Psoas muscle (tissue), 8 donors: ENCODE results near the gene MARCHF4. TPM values are rescaled to one million over a fixed set of nuclear protein-coding genes. Genes with fewer than 3 reads are reported as not detected.

Source experiments
- ATAC-seq, 4 donors: fragments of 200-7000 bp; cut with Tn5 transposase; one replicate each; pipeline ENCODE4 v1.9.1; 2020; ENCODE audit warnings: moderate library complexity in 3 of 4, mild to moderate bottlenecking in 2 of 4
- DNase-seq, 2 donors: peaks; one replicate each; pipeline ENCODE4 v3.0.0-alpha.2; 2020
- H3K27ac ChIP-seq: fragments of 200-600 bp; one replicate; pipeline ENCODE4 v1.8.0; 2022
- H3K27me3 ChIP-seq, 3 donors: fragments of 200-600 bp in 1 of 3; one replicate each; pipeline versions ENCODE4 v1.6.1 to v1.8.0; 2013 to 2022; ENCODE audit warnings: low read length in 2 of 3, mild to moderate bottlenecking in 2 of 3, moderate library complexity in 1 of 3; ENCODE audit not compliant: insufficient read depth in 3 of 3
- H3K36me3 ChIP-seq, 2 donors: fragments of 200-600 bp in 1 of 2; one replicate each; pipeline versions ENCODE4 v1.6.1 to v1.8.0; 2013 to 2022; ENCODE audit warnings: low read depth in 1 of 2, mild to moderate bottlenecking in 1 of 2, moderate library complexity in 1 of 2; ENCODE audit not compliant: insufficient read depth in 1 of 2
- H3K4me1 ChIP-seq: fragments of 200-600 bp; one replicate; pipeline ENCODE4 v1.8.0; 2022
- H3K4me3 ChIP-seq: fragments of 200-600 bp; one replicate; pipeline ENCODE4 v1.8.0; 2022; ENCODE audit warnings: mild to moderate bottlenecking
- H3K9me3 ChIP-seq: fragments of 200-600 bp; one replicate; pipeline ENCODE4 v1.8.0; 2022
- WGBS, 3 donors: extraction: QIAGEN DNeasy Blood & Tissue Kit; methylation state at CpG; one replicate each; pipeline versions ENCODE4 v1.1.6 to v1.1.7; 2013; 5-methylcytosine and 5-hydroxymethylcytosine counted together
- intact Hi-C, 2 donors: fragments of 100-400 bp; cut with DNase I; formaldehyde crosslinking; loops; one replicate each; pipeline versions ENCODE4 v1.11.0 to v1.14.2; 2022
- polyA plus RNA-seq, 3 donors: library from polyadenylated mRNA; stranded (reverse); fragments of 200-250 nt; gene quantifications; one replicate each; pipeline ENCODE4 v1.2.3, GENCODE V29; 2013
- total RNA-seq, 4 donors: library from RNA; stranded (reverse); fragmentation: NEBNext Ultra II Directional in 2 of 4; extraction: Animal tissue kit (Norgen Biotek cat#: 25700) in 2 of 4; gene quantifications; one replicate each; pipeline versions ENCODE4 v1.2.1 to v1.2.4, GENCODE V29; 2021 to 2023
- TF ChIP-seq, protein P1 (sequence below): fragments of 200-600 bp; IDR thresholded peaks from one replicate; pipeline ENCODE4 v1.8.0; 2022; ENCODE audit warnings: antibody characterized with exemption
- donor health status: healthy with polysubstance abuse.
- donor health status: DM: no; HTN: no; CAD: no; lungs with moderate emphysema.
- donor health status: Bipolar disorder and iron deficiency.
- donor health status: healthy.
- donor health status: DM: yes; HTN: yes; CAD: no.
- donor health status: DM: no; HTN: no; CAD: no.
- donor health status: DM: no; HTN: no; CAD: no.
- donor health status: DM: yes; HTN: yes; CAD: no.

The MARCHF4 gene
- total and polyA plus RNA-seq, 7 donors: 0.01 to 0.04 TPM; not detected in 5

- 74 to 85% (median 80%) methylated on average over 1 of the region's 1 CpG for WGBS, 3 donors
- Histone ChIP-seq H3K9me3 (no peaks in the 10 kb centered on the region), H3K27me3 (no peaks in the 10 kb centered on the region), H3K4me1 (no peaks in the 10 kb centered on the region), H3K36me3 (no peaks in the 10 kb centered on the region), H3K27ac (no peak overlapping the region), H3K4me3 (no peak overlapping the region)
- intact Hi-C loops: no loop called here
- DNase-seq: no peak
- TF ChIP-seq, protein P1, sequence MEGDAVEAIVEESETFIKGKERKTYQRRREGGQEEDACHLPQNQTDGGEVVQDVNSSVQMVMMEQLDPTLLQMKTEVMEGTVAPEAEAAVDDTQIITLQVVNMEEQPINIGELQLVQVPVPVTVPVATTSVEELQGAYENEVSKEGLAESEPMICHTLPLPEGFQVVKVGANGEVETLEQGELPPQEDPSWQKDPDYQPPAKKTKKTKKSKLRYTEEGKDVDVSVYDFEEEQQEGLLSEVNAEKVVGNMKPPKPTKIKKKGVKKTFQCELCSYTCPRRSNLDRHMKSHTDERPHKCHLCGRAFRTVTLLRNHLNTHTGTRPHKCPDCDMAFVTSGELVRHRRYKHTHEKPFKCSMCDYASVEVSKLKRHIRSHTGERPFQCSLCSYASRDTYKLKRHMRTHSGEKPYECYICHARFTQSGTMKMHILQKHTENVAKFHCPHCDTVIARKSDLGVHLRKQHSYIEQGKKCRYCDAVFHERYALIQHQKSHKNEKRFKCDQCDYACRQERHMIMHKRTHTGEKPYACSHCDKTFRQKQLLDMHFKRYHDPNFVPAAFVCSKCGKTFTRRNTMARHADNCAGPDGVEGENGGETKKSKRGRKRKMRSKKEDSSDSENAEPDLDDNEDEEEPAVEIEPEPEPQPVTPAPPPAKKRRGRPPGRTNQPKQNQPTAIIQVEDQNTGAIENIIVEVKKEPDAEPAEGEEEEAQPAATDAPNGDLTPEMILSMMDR: no peak
- ATAC-seq: no peak
These were observed 44.8 kb downstream of the MARCHF4 start for GRCh38 chr2:216327447-216327935.

Other genes with a start within 250 kb of the MARCHF4 start
- 10 to 100 TPM in 2 of 4 donors, 1 to 10 TPM in 2; 8.3 to 15.2 (median 10.8) TPM for gene SMARCAL1, start 40.0 kb upstream of the MARCHF4 start, total RNA-seq
- 10 to 100 TPM in 2 of 3 donors, 1 to 10 TPM in 1; 7.9 to 18.3 (median 11.4) TPM for gene SMARCAL1, start 40.0 kb upstream of the MARCHF4 start, polyA plus RNA-seq
- 1,000 to 10,000 TPM; 2,701 to 3,343 (median 3,007) TPM for gene RPL37A, start 126.4 kb upstream of the MARCHF4 start, total RNA-seq
- gene RPL37A, start 126.4 kb upstream of the MARCHF4 start, polyA plus RNA-seq: 1,000 to 10,000 TPM; 4,667 to 6,936 (median 5,431) TPM